ENCODE results near the gene HOXD11. TPM values are rescaled to one million over a fixed set of nuclear protein-coding genes. Genes with fewer than 3 reads are reported as not detected.

Gene HOXD11
- total and polyA plus RNA-seq, 9 of the 15 experiments (the other 6 are each of a cell fraction or from before 2014, with no cell fraction given): not detected

- TF ChIP-seq ZNF347 (CRISPR knock-in tag; IDR thresholded peaks at IDR 0.05; ENCODE audit: low read depth) (no peak), RFX7 (CRISPR knock-in tag; IDR thresholded peaks at IDR 0.05) (no peak), GABPB2 (CRISPR knock-in tag; conservative IDR thresholded peaks at IDR 0.05) (no peak)
Observed at GRCh38 chr2:176104316-176105077, 2.6 kb upstream of the HOXD11 start (continued).

GRCh38 chr2:176105078-176105729, 1.9 kb upstream of the HOXD11 start:
- DNase-seq (ENCODE audit: extremely low read depth in 1 of 4, low spot score in 3 of 4) (no peak), ATAC-seq (no peak), FAIRE-seq (no peak)
- Histone ChIP-seq H3K9ac (ENCODE audit: insufficient read depth in 1 of 2, low read depth in 2 of 2, low read length in 2 of 2) (no peak overlapping the region), H3K4me2 (ENCODE audit: insufficient read depth, low read length) (no peak overlapping the region), H3K79me2 (ENCODE audit: control insufficient read depth, insufficient read depth, low read length) (no peaks in the 10 kb centered on the region), H3K4me3 (no peak overlapping the region), H2AFZ (ENCODE audit: low read depth, low read length) (no peak overlapping the region), H3K9me1 (ENCODE audit: control insufficient read depth, insufficient read depth, low read length) (no peaks in the 10 kb centered on the region), H4K20me1 (replicated peaks; ENCODE audit: control insufficient read depth, insufficient read depth, low read length) (peaks cover 4% of the 10 kb centered on the region; the same call in 1 of the 2 replicates), H3K9me3 (replicated peaks; ENCODE audit: control insufficient read depth, insufficient read depth, low read depth, low read length) (no peaks in the 10 kb centered on the region), H3K36me3 (ENCODE audit: control insufficient read depth, insufficient read depth, low read length) (no peaks in the 10 kb centered on the region), H3K27ac (ENCODE audit: extremely low read depth, low read depth, low read length) (no peak overlapping the region), H3K27me3 (ENCODE audit: control insufficient read depth in 2 of 2, insufficient read depth in 2 of 2, low read length in 2 of 2) (peaks cover 47 to 62% of the 10 kb centered on the region in 2 experiments), H3K4me1 (replicated peaks in 1 of 2; ENCODE audit: control insufficient read depth in 2 of 2, insufficient read depth in 2 of 2, low read length in 2 of 2) (peaks cover 0 to 11% of the 10 kb centered on the region in 2 experiments; a peak in 1 of 5 replicates)
- in situ Hi-C loops (cut with MboI): no loop called here
- no peak for TF ChIP-seq U2AF2 (optimal IDR thresholded peaks at IDR 0.05; ENCODE audit: low read depth, low read length)
- TF ChIP-seq POLR2A (conservative IDR thresholded peaks at IDR 0.05): no peak
- TF ChIP-seq CCAR2 (IDR thresholded peaks at IDR 0.05; ENCODE audit: low read depth, low read length): no peak
- 13% methylated on average over 23 of the region's 25 CpGs for WGBS (ENCODE audit: insufficient coverage, low coverage, missing lambda C conversion rate)
- POLR2A ChIA-PET: no interaction called here
- intact Hi-C loops (cut with micrococcal nuclease): no loop called here
- BruUV-seq (replicated peaks): no TSS peak
- CTCF ChIA-PET (ENCODE audit: low intra/inter-chr PET ratio): no interaction called here

Data from K562 (cell line).